OCI-LY3 (cell line): ENCODE results near the gene ADGRV1.

Experiments
- H2AFZ ChIP-seq: fragments of 200-600, 300-600 bp; shearing (Covaris generic); 2 replicates; pipeline ENCODE4 v1.6.0; 2014; ENCODE audit warnings: antibody characterized with exemption, low read depth, low read length
- H3K27ac ChIP-seq: fragments of 200-600, 300-600 bp; sonication (generic); 2 replicates; pipeline ENCODE4 v1.5.1; 2014; ENCODE audit warnings: mild to moderate bottlenecking, low read length, moderate library complexity, mixed read lengths
- H3K27me3 ChIP-seq: fragments of 200-600, 300-600 bp; sonication (generic); 2 replicates; pipeline ENCODE4 v1.6.1; 2014; ENCODE audit warnings: low read depth, low read length, mixed read lengths
- H3K36me3 ChIP-seq: fragments of 200-600, 300-600 bp; sonication (generic); replicated peaks from 2 replicates; pipeline ENCODE3; 2014; ENCODE audit warnings: low read depth, low read length, mixed read lengths
- H3K4me1 ChIP-seq: fragments of 300-600, 200-600 bp; sonication (generic); 2 replicates; pipeline ENCODE4 v1.6.1; 2014; ENCODE audit warnings: low read length, mixed read lengths
- H3K4me2 ChIP-seq: fragments of 200-600, 300-600 bp; sonication (generic); 2 replicates; pipeline ENCODE4 v1.6.1; 2014; ENCODE audit warnings: low read length, mixed read lengths
- H3K4me3 ChIP-seq: fragments of 300-600, 200-600 bp; sonication (generic); 2 replicates; pipeline ENCODE4 v1.5.1; 2014; ENCODE audit warnings: antibody characterized with exemption, mild to moderate bottlenecking, low read length, moderate library complexity
- H3K79me2 ChIP-seq: fragments of 300-600, 200-600 bp; shearing (Covaris generic); 2 replicates; pipeline ENCODE4 v1.6.1; 2014; ENCODE audit warnings: mild to moderate bottlenecking, low read length, mixed read lengths
- H3K9ac ChIP-seq: fragments of 300-600, 200-600 bp; shearing (Covaris generic); 2 replicates; pipeline ENCODE4 v1.6.0; 2014; ENCODE audit warnings: mild to moderate bottlenecking, low read length, moderate library complexity
- H3K9me3 ChIP-seq: fragments of 200-600, 300-600 bp; shearing (Covaris generic); 2 replicates; pipeline ENCODE4 v1.6.1; 2014; ENCODE audit warnings: low read length, mixed read lengths; ENCODE audit not compliant: insufficient read depth
- H4K20me1 ChIP-seq: fragments of 200-600, 300-600 bp; sonication (generic); 2 replicates; pipeline ENCODE4 v1.6.1; 2016; ENCODE audit warnings: low read length, mixed read lengths; ENCODE audit not compliant: insufficient read depth
- EZH2phosphoT487 ChIP-seq: fragments of 200-600 bp; shearing (Covaris generic); IDR thresholded peaks from 2 replicates; pipeline ENCODE4 v1.6.1; 2018; ENCODE audit warnings: antibody characterized with exemption, mixed run types, low read depth
- TF ChIP-seq, protein P1 (sequence below): fragments of 200-600, 300-600 bp; sonication (generic); IDR thresholded peaks from 2 replicates; pipeline ENCODE4 v1.5.1; 2014; ENCODE audit warnings: antibody characterized with exemption, low read length, low read depth

Gene ADGRV1

GRCh38 chr5:90542827-90543519 lies 15.6 kb upstream of the ADGRV1 start:
- TF ChIP-seq, protein P1, sequence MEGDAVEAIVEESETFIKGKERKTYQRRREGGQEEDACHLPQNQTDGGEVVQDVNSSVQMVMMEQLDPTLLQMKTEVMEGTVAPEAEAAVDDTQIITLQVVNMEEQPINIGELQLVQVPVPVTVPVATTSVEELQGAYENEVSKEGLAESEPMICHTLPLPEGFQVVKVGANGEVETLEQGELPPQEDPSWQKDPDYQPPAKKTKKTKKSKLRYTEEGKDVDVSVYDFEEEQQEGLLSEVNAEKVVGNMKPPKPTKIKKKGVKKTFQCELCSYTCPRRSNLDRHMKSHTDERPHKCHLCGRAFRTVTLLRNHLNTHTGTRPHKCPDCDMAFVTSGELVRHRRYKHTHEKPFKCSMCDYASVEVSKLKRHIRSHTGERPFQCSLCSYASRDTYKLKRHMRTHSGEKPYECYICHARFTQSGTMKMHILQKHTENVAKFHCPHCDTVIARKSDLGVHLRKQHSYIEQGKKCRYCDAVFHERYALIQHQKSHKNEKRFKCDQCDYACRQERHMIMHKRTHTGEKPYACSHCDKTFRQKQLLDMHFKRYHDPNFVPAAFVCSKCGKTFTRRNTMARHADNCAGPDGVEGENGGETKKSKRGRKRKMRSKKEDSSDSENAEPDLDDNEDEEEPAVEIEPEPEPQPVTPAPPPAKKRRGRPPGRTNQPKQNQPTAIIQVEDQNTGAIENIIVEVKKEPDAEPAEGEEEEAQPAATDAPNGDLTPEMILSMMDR: no peak
- TF ChIP-seq EZH2phosphoT487: no peak
- Histone ChIP-seq H2AFZ (no peak overlapping the region), H3K27ac (no peak overlapping the region), H3K4me3 (no peak overlapping the region), H3K9me3 (no peaks in the 10 kb centered on the region), H3K4me2 (no peak overlapping the region), H4K20me1 (no peaks in the 10 kb centered on the region), H3K4me1 (no peaks in the 10 kb centered on the region), H3K79me2 (no peaks in the 10 kb centered on the region), H3K27me3 (peaks cover 33% of the 10 kb centered on the region; the same call in 1 of the 2 replicates), H3K36me3 (no peaks in the 10 kb centered on the region), H3K9ac (no peak overlapping the region)

DNA sequence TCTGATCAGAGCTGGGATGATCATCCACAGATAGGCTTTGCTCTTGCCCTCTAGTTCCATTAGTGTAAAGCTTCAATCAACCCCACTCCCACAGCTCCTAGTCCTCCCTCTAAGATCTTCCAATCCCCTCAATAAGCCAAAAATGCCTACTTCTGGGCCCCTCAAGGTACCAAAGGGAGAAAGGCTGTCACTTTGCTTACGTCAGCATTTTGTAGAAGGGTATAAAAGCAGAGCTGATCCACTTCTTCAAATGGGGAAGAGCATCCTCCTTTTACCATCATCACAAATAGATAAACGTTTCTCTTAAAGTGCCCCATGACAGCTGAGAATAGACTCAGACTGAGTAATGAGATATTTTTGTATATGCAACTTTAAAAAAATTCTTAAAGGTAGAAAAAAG lies 13.1 kb upstream of the ADGRV1 start:
- Histone ChIP-seq H3K36me3 (no peaks in the 10 kb centered on the region), H3K27ac (no peak overlapping the region), H3K4me2 (no peak overlapping the region), H2AFZ (no peak overlapping the region), H3K4me3 (no peak overlapping the region), H3K4me1 (no peaks in the 10 kb centered on the region), H3K27me3 (peaks cover 40% of the 10 kb centered on the region), H4K20me1 (no peaks in the 10 kb centered on the region), H3K9me3 (no peaks in the 10 kb centered on the region), H3K9ac (no peak overlapping the region), H3K79me2 (no peaks in the 10 kb centered on the region)
- TF ChIP-seq EZH2phosphoT487: no peak
- TF ChIP-seq, protein P1: no peak

DNA sequence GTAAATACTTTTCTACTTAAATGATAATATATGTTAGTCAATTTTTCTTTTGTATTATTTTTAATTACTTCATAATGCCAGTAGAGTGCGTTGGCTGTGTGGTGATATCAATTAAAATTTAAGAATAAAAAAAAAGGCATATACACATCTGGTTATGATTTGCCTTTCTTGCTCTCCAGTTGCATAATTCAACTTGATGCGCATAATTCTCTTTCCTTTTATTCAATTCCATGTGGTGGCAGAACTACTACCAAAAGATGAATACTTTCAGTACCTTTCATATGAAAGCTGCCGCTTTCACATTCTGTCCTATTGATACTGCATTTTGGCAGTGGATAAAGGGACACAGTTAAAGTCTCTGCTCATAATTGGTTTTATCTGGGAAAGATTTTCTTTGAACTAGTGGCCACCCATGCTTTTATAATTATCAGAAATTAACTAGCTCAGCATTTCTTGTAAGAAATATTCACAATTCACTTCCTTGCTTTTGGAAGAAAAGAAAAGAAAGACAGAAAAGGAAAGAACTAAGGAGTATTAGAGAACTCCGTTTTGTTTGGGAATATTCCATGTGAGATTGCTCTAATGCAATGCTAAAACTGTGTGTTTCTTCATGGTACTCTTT lies 12.3 kb upstream of the ADGRV1 start:
- no peak overlapping the region for H3K9ac ChIP-seq
- no peaks in the 10 kb centered on the region for H4K20me1 ChIP-seq
- H3K4me3 ChIP-seq: no peak overlapping the region
- H3K36me3 ChIP-seq: no peaks in the 10 kb centered on the region
- H3K9me3 ChIP-seq: no peaks in the 10 kb centered on the region
- no peaks in the 10 kb centered on the region for H3K4me1 ChIP-seq
- H2AFZ ChIP-seq: no peak overlapping the region
- H3K4me2 ChIP-seq: no peak overlapping the region
- H3K27me3 ChIP-seq: peaks cover 40% of the 10 kb centered on the region
- TF ChIP-seq EZH2phosphoT487: no peak
- TF ChIP-seq, protein P1: no peak
- H3K79me2 ChIP-seq: no peaks in the 10 kb centered on the region
- H3K27ac ChIP-seq: no peak overlapping the region

- peaks cover 2% of the 10 kb centered on the region; the same call in 1 of the 2 replicates for H3K4me1 ChIP-seq
- H3K4me2 ChIP-seq: no peak overlapping the region
- H3K79me2 ChIP-seq: no peaks in the 10 kb centered on the region
- no peak overlapping the region for H3K4me3 ChIP-seq
- H3K9me3 ChIP-seq: no peaks in the 10 kb centered on the region
- no peaks in the 10 kb centered on the region for H4K20me1 ChIP-seq
- TF ChIP-seq, protein P1: no peak
- no peak for TF ChIP-seq EZH2phosphoT487
- H3K27ac ChIP-seq: no peak overlapping the region
- H3K9ac ChIP-seq: no peak overlapping the region
- H2AFZ ChIP-seq: no peak overlapping the region
- no peaks in the 10 kb centered on the region for H3K36me3 ChIP-seq
- H3K27me3 ChIP-seq: peaks cover 46% of the 10 kb centered on the region
Observed at GRCh38 chr5:90547072-90547536, 11.5 kb upstream of the ADGRV1 start.
